Measurements from ENCODE around the gene UBE2QL1.

The UBE2QL1 gene

GRCh38 chr5:6493681-6494454 lies 45.2 kb downstream of the UBE2QL1 start:
- DNase-seq (ENCODE audit: low spot score) (no peak), ATAC-seq (ENCODE audit: low read depth) (no peak)
- no peaks in the 10 kb centered on the region for H3K9me3 ChIP-seq (ENCODE audit: severe bottlenecking)
- no peak overlapping the region for H3K4me3 ChIP-seq (ENCODE audit: severe bottlenecking)
- H3K27me3 ChIP-seq (ENCODE audit: insufficient read depth, poor library complexity, severe bottlenecking): peaks cover 2% of the 10 kb centered on the region
- no peak overlapping the region for H3K27ac ChIP-seq (ENCODE audit: poor library complexity, severe bottlenecking)
- H3K4me1 ChIP-seq (ENCODE audit: insufficient read depth, poor library complexity, severe bottlenecking): no peaks in the 10 kb centered on the region
- no peaks in the 10 kb centered on the region for H3K36me3 ChIP-seq (ENCODE audit: low read depth)
- TF ChIP-seq CTCF (IDR thresholded peaks at IDR 0.05; ENCODE audit: poor library complexity, severe bottlenecking): no peak

DNA sequence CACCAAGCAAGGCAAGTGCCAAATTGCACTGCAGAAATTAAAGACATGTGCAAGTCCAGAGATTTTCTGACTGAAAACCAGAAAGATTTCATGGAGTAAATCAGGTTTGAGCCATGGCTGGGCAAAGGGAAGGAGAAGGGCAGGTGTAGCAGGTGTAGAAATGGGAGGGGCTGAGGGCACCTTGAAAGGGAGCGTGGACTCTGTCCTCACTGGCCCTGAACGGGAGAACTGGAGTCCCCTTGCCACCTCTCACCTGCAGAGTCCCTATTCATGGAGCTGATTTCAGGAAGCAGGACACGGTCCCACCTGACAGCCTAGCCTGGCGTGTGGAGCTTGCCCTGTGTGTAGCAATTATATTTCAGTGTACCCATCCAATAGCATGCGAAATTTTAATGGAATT lies 46.3 kb downstream of the UBE2QL1 start:
- no peak for TF ChIP-seq CTCF (IDR thresholded peaks at IDR 0.05; ENCODE audit: poor library complexity, severe bottlenecking)
- DNase-seq (ENCODE audit: low spot score) (no peak), ATAC-seq (ENCODE audit: low read depth) (no peak)

GRCh38 chr5:6495433-6496206 lies 47.0 kb downstream of the UBE2QL1 start:
- Histone ChIP-seq H3K27ac (ENCODE audit: poor library complexity, severe bottlenecking) (no peak overlapping the region), H3K36me3 (ENCODE audit: low read depth) (no peaks in the 10 kb centered on the region), H3K9me3 (ENCODE audit: severe bottlenecking) (no peaks in the 10 kb centered on the region), H3K4me1 (ENCODE audit: insufficient read depth, poor library complexity, severe bottlenecking) (no peaks in the 10 kb centered on the region), H3K4me3 (ENCODE audit: severe bottlenecking) (no peak overlapping the region), H3K27me3 (ENCODE audit: insufficient read depth, poor library complexity, severe bottlenecking) (peaks cover 2% of the 10 kb centered on the region)
- DNase-seq (ENCODE audit: low spot score) (no peak), ATAC-seq (ENCODE audit: low read depth) (no peak)
- no peak for TF ChIP-seq CTCF (IDR thresholded peaks at IDR 0.05; ENCODE audit: poor library complexity, severe bottlenecking)

More for the DNA sequence above, 46.3 kb downstream of the UBE2QL1 start:
- Histone ChIP-seq H3K4me3 (ENCODE audit: severe bottlenecking) (no peak overlapping the region), H3K27ac (ENCODE audit: poor library complexity, severe bottlenecking) (no peak overlapping the region), H3K36me3 (ENCODE audit: low read depth) (no peaks in the 10 kb centered on the region), H3K4me1 (ENCODE audit: insufficient read depth, poor library complexity, severe bottlenecking) (no peaks in the 10 kb centered on the region), H3K27me3 (ENCODE audit: insufficient read depth, poor library complexity, severe bottlenecking) (peaks cover 2% of the 10 kb centered on the region), H3K9me3 (ENCODE audit: severe bottlenecking) (no peaks in the 10 kb centered on the region)

DNA sequence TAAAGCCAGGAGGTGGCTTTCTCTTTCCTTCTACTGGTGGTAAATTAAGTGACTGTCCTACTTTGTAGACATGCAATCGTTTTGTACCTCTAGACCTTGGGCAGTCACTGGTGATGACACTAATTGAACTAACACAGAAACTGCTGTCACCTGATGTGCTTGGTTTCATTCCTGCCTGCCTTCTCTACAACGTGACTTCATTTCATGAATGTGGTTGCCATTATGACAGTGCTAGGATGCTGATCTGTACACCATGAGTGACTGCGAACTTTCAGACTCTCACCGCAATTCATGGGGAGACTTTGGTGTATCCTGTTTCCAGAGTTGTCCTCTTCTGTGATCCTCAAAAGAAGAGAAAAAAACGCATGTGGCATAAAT lies 47.5 kb downstream of the UBE2QL1 start:
- Histone ChIP-seq H3K4me1 (ENCODE audit: insufficient read depth, poor library complexity, severe bottlenecking) (no peaks in the 10 kb centered on the region), H3K27ac (ENCODE audit: poor library complexity, severe bottlenecking) (no peak overlapping the region), H3K36me3 (ENCODE audit: low read depth) (no peaks in the 10 kb centered on the region), H3K9me3 (ENCODE audit: severe bottlenecking) (no peaks in the 10 kb centered on the region), H3K4me3 (ENCODE audit: severe bottlenecking) (no peak overlapping the region), H3K27me3 (ENCODE audit: insufficient read depth, poor library complexity, severe bottlenecking) (peaks cover 2% of the 10 kb centered on the region)
- no peak for DNase-seq (ENCODE audit: low spot score)
- ATAC-seq (ENCODE audit: low read depth): no peak
- no peak for TF ChIP-seq CTCF (IDR thresholded peaks at IDR 0.05; ENCODE audit: poor library complexity, severe bottlenecking)

Measured in RWPE2 (cell line).